Smooth muscle cell (in vitro differentiated cells): Measurements from ENCODE around the gene IRF5. TPM values are rescaled to one million over a fixed set of nuclear protein-coding genes. Genes with fewer than 3 reads are reported as not detected.
"Not testable (repeated sequence)": the region's sequence is repeated elsewhere in the genome, so short reads cannot be mapped to it uniquely, and the experiment has no call there.

ENCODE experiments used
- DNase-seq: peaks from one replicate; lab custom pipeline; 2025; ENCODE audit not compliant: unreplicated experiment; lab: John Stamatoyannopoulos, UW
- H2AFZ ChIP-seq: fragments of 200-600 bp; sonication (generic); 2 replicates; pipeline ENCODE4 v1.6.0; 2016; ENCODE audit warnings: antibody characterized with exemption, low read depth, mild to moderate bottlenecking
- H3F3A ChIP-seq: fragments of 200-600 bp; sonication (generic); 2 replicates; pipeline ENCODE4 v1.6.0; 2017; ENCODE audit warnings: antibody characterized with exemption, low read depth
- H3K27ac ChIP-seq: fragments of 200-600 bp; sonication (generic); 2 replicates; pipeline ENCODE4 v1.5.1; 2016; ENCODE audit warnings: low read depth, mild to moderate bottlenecking
- H3K27me3 ChIP-seq: fragments of 200-600 bp; sonication (generic); 2 replicates; pipeline ENCODE4 v1.6.1; 2016; ENCODE audit warnings: low read depth, mild to moderate bottlenecking
- H3K36me3 ChIP-seq: fragments of 200-600 bp; sonication (generic); 2 replicates; pipeline ENCODE4 v1.5.1; 2016; ENCODE audit warnings: low read depth
- H3K4me1 ChIP-seq: fragments of 200-600 bp; sonication (generic); 2 replicates; pipeline ENCODE4 v1.5.1; 2016; ENCODE audit warnings: low read depth
- H3K4me2 ChIP-seq: fragments of 200-600 bp; sonication (generic); 2 replicates; pipeline ENCODE4 v1.6.0; 2016; ENCODE audit warnings: mild to moderate bottlenecking
- H3K4me3 ChIP-seq: fragments of 200-600 bp; sonication (generic); 2 replicates; pipeline ENCODE4 v1.5.1; 2016; ENCODE audit warnings: mild to moderate bottlenecking
- H3K79me2 ChIP-seq: fragments of 200-600 bp; sonication (generic); 2 replicates; pipeline ENCODE4 v1.6.0; 2016; ENCODE audit warnings: low read depth, mild to moderate bottlenecking
- H3K9ac ChIP-seq: fragments of 200-600 bp; sonication (generic); 2 replicates; pipeline ENCODE4 v1.6.0; 2016; ENCODE audit warnings: low read depth
- H3K9me3 ChIP-seq: fragments of 200-600 bp; sonication (generic); replicated peaks from 2 replicates; pipeline ENCODE4 v1.5.1; 2016; ENCODE audit warnings: low read depth
- H4K20me1 ChIP-seq: fragments of 200-600 bp; sonication (generic); 2 replicates; pipeline ENCODE4 v1.6.0; 2016; ENCODE audit warnings: low read depth
- CTCF ChIP-seq: fragments of 200-600 bp; sonication (generic); IDR thresholded peaks from 2 replicates; pipeline ENCODE4 v1.5.1; 2017; ENCODE audit warnings: borderline replicate concordance, mild to moderate bottlenecking, antibody characterized with exemption; ENCODE audit not compliant: insufficient read depth, poor library complexity, severe bottlenecking
- WGBS: methylation state at CpG from one replicate; pipeline ENCODE4 v1.1.7; 2016; ENCODE audit warnings: low lambda C conversion rate; 5-methylcytosine and 5-hydroxymethylcytosine counted together
- polyA plus RNA-seq: library from polyadenylated mRNA; unstranded; fragments of >200 nt; fragmentation: Nextera tagmentation; extraction: Ambion mirVana; gene quantifications from 2 replicates; pipeline ENCODE4 v1.2.1, GENCODE V29; 2016
- total RNA-seq: library from RNA; depleted of rRNA; stranded (reverse); fragments of >200 nt; gene quantifications from 2 replicates; pipeline ENCODE4 v1.2.3, GENCODE V29; 2014

IRF5 gene
- total and polyA plus RNA-seq, 2 experiments from 2014 or later: 0.35 to 0.76 TPM

- Histone ChIP-seq H2AFZ (no peak overlapping the region), H3K9ac (no peak overlapping the region), H3K27ac (no peak overlapping the region), H3K27me3 (peaks cover 35% of the 10 kb centered on the region), H4K20me1 (no peaks in the 10 kb centered on the region), H3F3A (no peaks in the 10 kb centered on the region), H3K9me3 (no peaks in the 10 kb centered on the region), H3K36me3 (no peaks in the 10 kb centered on the region), H3K4me3 (no peak overlapping the region), H3K79me2 (no peaks in the 10 kb centered on the region), H3K4me2 (no peak overlapping the region), H3K4me1 (peaks cover 11% of the 10 kb centered on the region)
- DNase-seq: no peak
- no peak for TF ChIP-seq CTCF
- WGBS: 84% methylated on average over 3 of the region's 3 CpGs
Observed at GRCh38 chr7:128912281-128912680, 25.4 kb upstream of the IRF5 start.

- H3K36me3 ChIP-seq, DNase-seq, H3K4me2 ChIP-seq, H3K27ac ChIP-seq, H3K9ac ChIP-seq, H3K9me3 ChIP-seq, H2AFZ ChIP-seq, H3F3A ChIP-seq, H3K4me3 ChIP-seq, H3K79me2 ChIP-seq, H4K20me1 ChIP-seq: not testable (repeated sequence)
- Histone ChIP-seq H3K27me3 (peaks cover 36% of the 10 kb centered on the region), H3K4me1 (peaks cover 11% of the 10 kb centered on the region)
- WGBS: 95% methylated on average over 9 of the region's 20 CpGs
Observed at GRCh38 chr7:128912709-128913495, 24.8 kb upstream of the IRF5 start.

- Histone ChIP-seq H3K27ac (no peak overlapping the region), H2AFZ (no peak overlapping the region), H3K4me2 (no peak overlapping the region), H3K4me1 (peaks cover 11% of the 10 kb centered on the region), H3K9me3 (no peaks in the 10 kb centered on the region), H4K20me1 (no peaks in the 10 kb centered on the region), H3K27me3 (peaks cover 45% of the 10 kb centered on the region), H3K4me3 (no peak overlapping the region), H3K9ac (no peak overlapping the region), H3K36me3 (no peaks in the 10 kb centered on the region), H3F3A (no peaks in the 10 kb centered on the region), H3K79me2 (no peaks in the 10 kb centered on the region)
- WGBS: 87% methylated on average over 10 of the region's 10 CpGs
- DNase-seq: no peak
- no peak for TF ChIP-seq CTCF
Observed at GRCh38 chr7:128913870-128914565, 23.7 kb upstream of the IRF5 start.

- no peak for DNase-seq
- TF ChIP-seq CTCF: no peak
- peaks cover 51% of the 10 kb centered on the region for H3K27me3 ChIP-seq
- no peaks in the 10 kb centered on the region for H3K36me3 ChIP-seq
- no peak overlapping the region for H3K4me3 ChIP-seq
- no peaks in the 10 kb centered on the region for H3F3A ChIP-seq
- no peak overlapping the region for H3K27ac ChIP-seq
- peaks cover 11% of the 10 kb centered on the region for H3K4me1 ChIP-seq
- no peak overlapping the region for H3K9ac ChIP-seq
- no peak overlapping the region for H3K4me2 ChIP-seq
- H3K79me2 ChIP-seq: no peaks in the 10 kb centered on the region
- 45% methylated on average over 9 of the region's 11 CpGs for WGBS
- H2AFZ ChIP-seq: no peak overlapping the region
- no peaks in the 10 kb centered on the region for H4K20me1 ChIP-seq
- H3K9me3 ChIP-seq: no peaks in the 10 kb centered on the region
Observed at GRCh38 chr7:128914566-128915151, 23.1 kb upstream of the IRF5 start.
